ENCODE results near the gene PAQR5.
"Not testable (repeated sequence)": the region's sequence is repeated elsewhere in the genome, so short reads cannot be mapped to it uniquely, and the experiment has no call there.

The PAQR5 gene

DNA sequence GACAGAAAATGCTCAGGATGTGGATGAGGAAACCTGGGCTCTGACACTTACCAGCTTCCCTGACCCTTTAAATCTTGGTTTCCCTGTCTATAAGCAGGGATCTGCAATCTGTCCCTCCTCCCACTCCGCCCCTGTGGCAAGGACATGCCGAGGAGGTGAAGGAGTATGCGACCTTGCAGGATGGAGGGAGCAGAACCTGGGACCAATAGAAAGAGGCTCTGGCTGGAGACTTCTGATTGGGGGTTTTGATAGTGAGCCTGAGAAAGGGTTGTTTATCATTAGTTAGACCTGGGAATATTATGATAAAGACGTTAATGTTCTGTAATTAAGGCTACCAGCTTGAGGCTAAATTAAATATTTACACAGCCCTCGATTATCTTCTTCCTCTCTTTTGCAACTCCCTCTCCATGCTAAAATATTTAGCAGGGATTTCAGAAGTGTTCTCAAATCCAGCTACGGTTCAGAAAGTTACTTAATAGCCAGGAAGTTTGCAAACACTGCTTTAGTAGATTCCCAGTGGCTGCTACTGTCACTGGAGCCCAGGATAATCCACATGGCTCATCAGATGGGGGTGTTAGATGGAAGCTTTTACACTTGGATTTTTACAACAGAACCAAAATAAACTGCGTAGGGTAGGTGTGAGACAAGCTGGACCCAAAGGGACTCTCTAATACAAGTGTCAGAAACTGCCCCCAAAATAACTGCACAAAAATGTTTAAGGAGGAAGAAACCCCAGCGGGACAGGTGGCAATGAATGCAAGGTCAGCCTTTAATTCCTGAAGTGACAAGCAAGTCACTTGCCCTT is 9.2 kb upstream of the PAQR5 start:
- TF ChIP-seq, protein P1, sequence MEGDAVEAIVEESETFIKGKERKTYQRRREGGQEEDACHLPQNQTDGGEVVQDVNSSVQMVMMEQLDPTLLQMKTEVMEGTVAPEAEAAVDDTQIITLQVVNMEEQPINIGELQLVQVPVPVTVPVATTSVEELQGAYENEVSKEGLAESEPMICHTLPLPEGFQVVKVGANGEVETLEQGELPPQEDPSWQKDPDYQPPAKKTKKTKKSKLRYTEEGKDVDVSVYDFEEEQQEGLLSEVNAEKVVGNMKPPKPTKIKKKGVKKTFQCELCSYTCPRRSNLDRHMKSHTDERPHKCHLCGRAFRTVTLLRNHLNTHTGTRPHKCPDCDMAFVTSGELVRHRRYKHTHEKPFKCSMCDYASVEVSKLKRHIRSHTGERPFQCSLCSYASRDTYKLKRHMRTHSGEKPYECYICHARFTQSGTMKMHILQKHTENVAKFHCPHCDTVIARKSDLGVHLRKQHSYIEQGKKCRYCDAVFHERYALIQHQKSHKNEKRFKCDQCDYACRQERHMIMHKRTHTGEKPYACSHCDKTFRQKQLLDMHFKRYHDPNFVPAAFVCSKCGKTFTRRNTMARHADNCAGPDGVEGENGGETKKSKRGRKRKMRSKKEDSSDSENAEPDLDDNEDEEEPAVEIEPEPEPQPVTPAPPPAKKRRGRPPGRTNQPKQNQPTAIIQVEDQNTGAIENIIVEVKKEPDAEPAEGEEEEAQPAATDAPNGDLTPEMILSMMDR (IDR thresholded peaks at IDR 0.05; ENCODE audit: insufficient read depth, low read length, poor library complexity, severe bottlenecking): no peak
- Histone ChIP-seq H3K36me3 (ENCODE audit: control insufficient read depth, insufficient read depth, low read length) (no peaks in the 10 kb centered on the region), H3K4me3 (replicated peaks; ENCODE audit: low read depth, low read length) (no peak overlapping the region), H3K27me3 (replicated peaks; ENCODE audit: control insufficient read depth, insufficient read depth, low read length) (no peaks in the 10 kb centered on the region)
- no peak for DNase-seq (ENCODE audit: extremely low read depth, insufficient read length)

- TF ChIP-seq, protein P1 (IDR thresholded peaks at IDR 0.05; ENCODE audit: insufficient read depth, low read length, poor library complexity, severe bottlenecking): no peak
- no peaks in the 10 kb centered on the region for H3K27me3 ChIP-seq (replicated peaks; ENCODE audit: control insufficient read depth, insufficient read depth, low read length)
- no peak for DNase-seq (ENCODE audit: extremely low read depth, insufficient read length)
- no peaks in the 10 kb centered on the region for H3K36me3 ChIP-seq (ENCODE audit: control insufficient read depth, insufficient read depth, low read length)
- H3K4me3 ChIP-seq (replicated peaks; ENCODE audit: low read depth, low read length): no peak overlapping the region
These were observed 8.2 kb upstream of the PAQR5 start for GRCh38 chr15:69290346-69291164.

DNA sequence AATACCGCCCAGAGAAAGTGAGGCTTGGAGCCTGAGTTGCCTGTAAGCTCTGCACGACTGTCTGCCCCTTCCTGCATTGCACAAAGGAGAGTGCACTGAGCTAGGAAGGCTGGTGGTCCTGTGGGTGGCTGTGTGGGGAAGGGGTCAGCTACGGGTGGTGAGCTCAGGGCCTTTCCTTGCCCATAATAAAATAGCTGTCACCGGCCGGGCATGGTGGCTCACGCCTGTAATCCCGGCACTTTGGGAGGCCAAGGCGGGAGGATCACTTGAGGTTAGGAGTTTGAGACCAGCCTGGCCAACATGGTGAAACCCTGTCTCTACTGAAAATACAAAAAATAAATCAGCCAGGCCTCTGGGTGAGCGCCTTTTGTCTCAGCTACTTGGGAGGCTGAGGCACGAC is 7.1 kb upstream of the PAQR5 start:
- DNase-seq (ENCODE audit: extremely low read depth, insufficient read length); H3K36me3 ChIP-seq (ENCODE audit: control insufficient read depth, insufficient read depth, low read length); H3K27me3 ChIP-seq (replicated peaks; ENCODE audit: control insufficient read depth, insufficient read depth, low read length); H3K4me3 ChIP-seq (replicated peaks; ENCODE audit: low read depth, low read length): not testable (repeated sequence)

- DNase-seq (ENCODE audit: extremely low read depth, insufficient read length): no peak
- TF ChIP-seq, protein P1 (IDR thresholded peaks at IDR 0.05; ENCODE audit: insufficient read depth, low read length, poor library complexity, severe bottlenecking): no peak
- H3K4me3 ChIP-seq (replicated peaks; ENCODE audit: low read depth, low read length): no peak overlapping the region
- H3K27me3 ChIP-seq (replicated peaks; ENCODE audit: control insufficient read depth, insufficient read depth, low read length): no peaks in the 10 kb centered on the region; the same call in 1 of the 2 replicates
- no peaks in the 10 kb centered on the region for H3K36me3 ChIP-seq (ENCODE audit: control insufficient read depth, insufficient read depth, low read length)
These were observed 5.8 kb upstream of the PAQR5 start for GRCh38 chr15:69292826-69293420.

DNA sequence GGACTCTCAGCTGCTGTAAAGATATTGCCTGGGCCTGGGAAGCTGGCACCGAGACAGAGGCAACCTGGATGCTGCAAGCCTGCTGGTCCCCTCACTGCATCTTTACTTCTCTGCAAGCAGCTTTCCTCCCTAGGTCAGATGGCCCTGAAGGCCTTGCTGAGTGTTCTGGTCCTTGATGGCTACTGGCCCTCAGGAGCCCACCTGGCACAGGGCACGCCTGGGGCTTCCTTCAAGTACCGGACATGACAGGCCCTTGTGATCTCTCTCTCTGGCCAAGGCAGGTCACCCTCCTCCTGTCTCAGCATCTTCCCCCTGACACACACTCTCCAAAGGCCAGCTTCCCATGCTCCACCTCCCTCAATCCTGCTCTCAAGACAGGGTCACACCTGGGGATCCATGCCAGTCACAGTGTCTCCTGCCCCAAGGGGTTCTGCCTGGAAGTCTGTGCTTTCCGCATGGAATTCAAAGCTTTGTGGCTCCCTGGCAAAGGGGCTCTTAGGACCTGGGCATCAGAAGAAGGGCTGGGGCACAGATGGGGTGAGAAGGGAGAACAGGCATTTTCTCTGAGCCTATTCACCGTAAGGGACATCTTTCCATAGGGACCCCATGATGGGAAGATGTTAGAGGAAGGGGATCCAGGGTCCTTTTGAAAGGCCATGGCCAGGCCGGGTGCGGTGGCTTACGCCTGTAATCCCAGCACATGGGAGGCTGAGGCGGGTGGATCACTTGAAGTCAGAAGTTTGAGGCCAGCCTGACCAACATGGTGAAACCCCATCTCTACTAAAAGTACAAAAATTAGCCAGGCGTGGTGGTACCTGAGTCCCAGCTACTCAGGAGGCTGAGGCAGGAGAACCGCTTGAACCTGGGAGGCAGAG is 4.7 kb upstream of the PAQR5 start:
- TF ChIP-seq, protein P1 (IDR thresholded peaks at IDR 0.05; ENCODE audit: insufficient read depth, low read length, poor library complexity, severe bottlenecking): no peak
- no peak for DNase-seq (ENCODE audit: extremely low read depth, insufficient read length)
- Histone ChIP-seq H3K4me3 (replicated peaks; ENCODE audit: low read depth, low read length) (no peak overlapping the region), H3K36me3 (ENCODE audit: control insufficient read depth, insufficient read depth, low read length) (no peaks in the 10 kb centered on the region), H3K27me3 (replicated peaks; ENCODE audit: control insufficient read depth, insufficient read depth, low read length) (no peaks in the 10 kb centered on the region; the same call in 1 of the 2 replicates)

All from GM06990 (cell line).